ELR (cell line): ENCODE data around the gene SDHA.
"Not testable (repeated sequence)": the region's sequence is repeated elsewhere in the genome, so short reads cannot be mapped to it uniquely, and the experiment has no call there.

Experiments used
- DNase-seq: peaks from one replicate; pipeline ENCODE4 v3.0.0-alpha.2; 2015; ENCODE audit warnings: low read depth

The SDHA gene

DNA sequence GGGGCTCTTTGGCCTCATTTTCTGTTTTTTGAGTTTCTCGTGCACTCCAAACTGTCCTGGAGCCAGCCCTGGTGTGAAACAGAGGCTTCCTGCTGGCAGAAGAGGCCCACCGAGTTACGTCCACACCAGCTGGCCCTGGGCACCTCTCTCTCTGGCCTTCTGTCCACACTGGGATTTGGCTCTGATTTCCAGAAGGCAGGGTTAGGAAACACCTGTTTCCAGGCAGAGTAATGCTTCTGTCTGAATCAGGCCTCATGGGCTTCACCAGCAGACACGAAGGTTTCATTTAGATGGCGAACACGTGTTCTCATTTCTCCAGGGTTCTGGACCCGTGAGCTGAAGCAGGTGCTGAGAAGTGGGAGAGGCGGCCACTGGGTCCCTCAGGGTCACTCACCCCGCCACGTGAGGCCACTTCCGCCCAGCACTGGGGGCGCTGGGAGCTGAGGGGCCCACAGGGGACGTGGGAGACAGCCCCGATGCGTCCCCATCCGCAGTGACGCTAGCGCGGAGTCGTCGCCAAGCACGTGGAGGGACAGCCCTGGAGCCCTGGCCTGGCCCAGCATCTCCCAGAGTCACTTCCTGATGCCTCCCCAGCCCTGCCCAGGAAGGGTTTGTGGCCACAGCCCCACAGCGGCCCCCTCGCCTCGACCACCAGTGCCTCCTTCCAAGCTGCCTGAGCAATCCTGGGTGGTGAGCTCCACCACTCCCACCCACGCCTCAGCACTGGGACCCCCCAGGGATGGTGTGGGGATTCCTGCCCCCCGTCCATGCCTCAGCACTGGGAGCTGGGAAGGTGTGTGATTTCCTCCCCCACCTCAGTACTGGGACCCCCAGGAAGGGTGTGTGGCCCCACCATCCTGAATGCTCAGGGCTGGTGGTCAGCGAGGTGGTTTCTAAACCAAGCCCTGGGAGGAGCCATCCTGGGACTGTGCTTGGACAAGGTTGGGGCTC, 31.8 kb upstream of the SDHA start:
- no peak for DNase-seq

DNA sequence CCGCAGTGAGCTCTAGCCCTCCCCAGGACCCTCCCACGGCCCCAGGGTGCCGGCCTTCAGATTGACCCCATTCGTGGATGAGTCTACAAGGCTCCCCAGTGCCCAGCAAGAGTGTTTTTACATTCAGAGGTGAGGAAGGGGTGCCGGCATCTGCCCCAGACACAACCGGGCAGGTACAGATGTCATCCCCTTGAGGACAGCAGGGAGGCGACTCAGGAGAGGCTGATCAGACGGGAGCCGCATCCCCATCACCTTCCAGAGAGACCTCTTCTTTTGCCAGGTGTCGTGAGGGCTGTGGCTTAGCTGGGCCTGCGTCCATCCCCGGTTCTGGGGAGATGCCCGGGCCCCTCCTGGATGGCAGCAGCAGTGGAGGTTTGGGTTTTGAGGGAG, 31.1 kb upstream of the SDHA start:
- DNase-seq, result no peak

- peak; percentile 33 for DNase-seq
Observed at GRCh38 chr5:187617-188451, 30.3 kb upstream of the SDHA start.

DNA sequence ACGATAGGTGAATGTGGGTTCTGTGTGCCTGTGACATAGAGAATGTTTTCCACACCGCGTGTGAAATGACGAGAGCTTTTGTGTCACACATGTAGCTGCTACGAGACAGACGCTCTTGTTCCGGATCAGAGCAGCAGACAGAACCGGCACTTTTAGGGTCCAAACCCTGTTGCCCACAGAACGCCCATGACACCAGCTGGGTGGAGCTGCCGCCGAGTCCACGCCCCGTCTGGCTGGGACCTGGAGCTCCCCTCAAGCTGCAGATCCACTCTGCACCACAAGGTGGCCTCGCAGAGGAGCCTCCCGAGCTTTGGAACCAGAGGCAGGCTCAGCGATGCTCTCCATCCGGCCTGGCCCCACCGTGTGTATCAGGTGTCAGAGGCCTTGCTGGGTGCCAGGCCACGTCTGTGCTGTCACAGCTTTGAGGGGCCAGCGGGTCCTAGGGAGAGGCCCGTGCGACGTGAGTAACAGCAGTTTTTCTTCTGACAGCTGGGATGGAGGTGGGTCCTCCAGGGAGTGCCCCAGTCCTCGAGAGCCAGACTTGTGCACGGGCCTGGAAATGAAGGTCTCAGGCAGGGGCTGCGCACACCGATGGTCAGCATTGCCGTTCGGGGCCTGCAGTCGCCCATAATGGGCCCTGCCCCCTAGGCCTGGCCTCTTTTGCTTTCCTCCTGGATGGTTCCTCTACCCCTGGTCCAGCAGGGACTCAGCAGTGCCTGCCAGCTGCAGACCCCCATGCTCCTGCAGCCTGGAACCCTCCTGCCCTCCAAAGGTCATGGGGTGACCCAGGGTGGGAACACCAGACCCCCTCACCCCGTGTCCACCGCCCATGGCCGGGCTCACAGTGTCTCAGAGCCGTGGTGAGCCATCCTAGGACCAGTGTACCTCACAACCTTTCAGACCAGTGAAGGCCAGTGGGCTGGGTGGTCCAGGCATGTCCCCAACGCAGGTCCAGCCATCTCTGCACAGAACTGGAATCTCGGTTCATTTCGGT, 29.3 kb upstream of the SDHA start:
- peak; percentile 88 for DNase-seq

DNA sequence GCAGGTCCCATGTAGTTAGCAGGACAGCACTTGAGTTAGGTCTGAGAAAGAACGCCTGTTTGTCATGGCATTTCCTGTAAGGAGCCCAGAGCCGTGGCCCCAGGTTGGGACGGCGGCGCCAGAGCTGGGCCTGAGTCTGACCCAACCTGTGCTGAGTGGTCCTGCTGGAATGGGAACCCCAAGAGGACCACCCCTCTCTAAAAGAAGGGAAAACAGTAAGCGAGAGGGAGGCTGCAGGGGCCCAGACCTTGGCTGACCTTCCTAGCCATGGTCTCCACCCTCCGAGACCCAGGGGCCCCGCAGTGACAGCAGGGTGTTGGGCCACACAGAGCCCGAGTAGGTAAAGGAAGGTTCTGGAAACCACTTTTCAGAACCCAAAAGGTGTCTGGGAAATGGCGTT, 28.6 kb upstream of the SDHA start:
- DNase-seq, result no peak

GRCh38 chr5:189976-190365, 28.1 kb upstream of the SDHA start:
- no peak for DNase-seq

GRCh38 chr5:190366-191035, 27.6 kb upstream of the SDHA start:
- no peak for DNase-seq

DNA sequence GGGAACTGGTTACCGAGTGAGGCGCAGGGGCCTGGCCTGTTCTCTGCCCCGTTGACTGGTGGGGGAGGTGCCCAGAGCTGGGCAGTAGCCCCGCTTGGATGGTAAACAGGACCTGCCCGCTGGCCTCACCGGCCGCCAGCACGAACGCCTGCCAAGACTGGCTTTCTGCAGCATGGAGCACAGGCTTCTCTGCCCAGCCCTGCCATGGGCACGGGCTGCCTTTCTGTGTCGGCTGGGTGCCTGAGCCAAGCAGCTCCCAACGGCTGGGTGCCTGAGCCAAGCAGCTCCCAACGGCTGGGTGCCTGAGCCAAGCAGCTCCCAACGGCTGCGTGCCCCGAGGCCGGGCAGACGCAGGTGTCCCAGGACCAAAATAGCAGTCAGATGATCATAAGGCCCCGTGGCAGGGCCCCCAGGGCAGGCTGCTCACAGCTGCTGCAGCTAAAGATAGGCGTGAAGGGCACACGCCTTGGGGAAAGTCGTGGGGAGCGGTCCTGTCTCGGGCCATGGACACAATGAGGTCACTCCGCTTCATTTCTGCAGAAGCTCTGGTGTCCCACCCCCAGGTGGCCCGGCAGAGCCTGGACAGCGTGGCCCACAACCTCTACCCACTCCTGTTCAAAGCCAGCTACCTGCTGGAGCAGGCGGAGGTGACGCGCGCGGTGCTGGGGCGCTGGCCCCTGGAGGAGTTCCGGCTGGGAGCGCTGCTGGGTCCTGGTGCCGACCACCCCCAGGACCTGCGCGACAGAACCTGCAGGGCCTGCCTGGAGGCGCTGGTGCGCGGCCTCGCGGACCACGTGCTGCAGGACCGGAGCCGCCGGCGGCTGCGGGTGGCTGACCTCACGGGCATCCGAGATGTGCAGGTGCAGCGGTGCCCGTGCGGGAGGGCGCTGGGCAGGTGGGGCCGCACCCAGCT, 26.8 kb upstream of the SDHA start, which contains the start of gene LRRC14B:
LRRC14B (plus strand) TSS at position 460 of the 913 bp plus-strand sequence; CDS start at position 504, 44 bp downstream.
- DNase-seq, result no peak

DNA sequence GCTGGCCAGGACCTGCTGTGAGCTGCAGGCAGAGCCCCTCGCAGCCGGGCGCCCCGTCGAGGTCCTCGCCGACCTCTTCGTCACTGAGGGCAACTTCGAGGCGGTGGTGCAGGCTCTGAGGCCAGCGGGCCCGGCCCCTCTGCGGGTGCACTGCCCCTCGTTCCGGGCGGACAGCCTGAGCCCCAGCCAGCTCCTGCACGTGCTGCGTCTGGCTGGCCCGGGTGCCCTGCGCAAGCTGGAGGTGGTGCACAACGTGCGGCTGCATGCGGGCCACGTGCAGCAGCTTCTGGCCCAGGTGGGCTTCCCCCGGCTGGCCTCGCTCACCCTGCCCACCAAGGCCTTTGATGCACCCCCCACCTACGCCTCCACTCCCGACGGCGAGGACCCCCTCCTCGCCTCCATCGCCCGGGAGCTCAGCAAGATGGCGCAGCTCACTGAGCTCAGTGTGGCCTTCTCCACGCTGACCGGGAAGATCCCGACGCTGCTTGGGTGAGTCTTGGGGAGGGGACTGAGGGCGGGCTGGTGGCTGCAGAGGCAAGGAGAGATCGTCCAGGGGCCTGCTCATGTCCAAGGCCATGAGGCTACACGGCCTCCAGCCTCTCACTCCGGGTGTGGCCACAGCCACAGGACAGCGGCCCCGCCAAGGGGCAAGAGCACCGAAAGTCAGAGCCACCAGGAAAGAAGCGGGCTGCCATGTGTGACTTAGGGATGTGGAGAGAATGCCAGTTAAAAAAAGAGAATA, 26.0 kb upstream of the SDHA start:
- DNase-seq, result no peak

GRCh38 chr5:192691-192969, 25.5 kb upstream of the SDHA start:
- no peak for DNase-seq

DNA sequence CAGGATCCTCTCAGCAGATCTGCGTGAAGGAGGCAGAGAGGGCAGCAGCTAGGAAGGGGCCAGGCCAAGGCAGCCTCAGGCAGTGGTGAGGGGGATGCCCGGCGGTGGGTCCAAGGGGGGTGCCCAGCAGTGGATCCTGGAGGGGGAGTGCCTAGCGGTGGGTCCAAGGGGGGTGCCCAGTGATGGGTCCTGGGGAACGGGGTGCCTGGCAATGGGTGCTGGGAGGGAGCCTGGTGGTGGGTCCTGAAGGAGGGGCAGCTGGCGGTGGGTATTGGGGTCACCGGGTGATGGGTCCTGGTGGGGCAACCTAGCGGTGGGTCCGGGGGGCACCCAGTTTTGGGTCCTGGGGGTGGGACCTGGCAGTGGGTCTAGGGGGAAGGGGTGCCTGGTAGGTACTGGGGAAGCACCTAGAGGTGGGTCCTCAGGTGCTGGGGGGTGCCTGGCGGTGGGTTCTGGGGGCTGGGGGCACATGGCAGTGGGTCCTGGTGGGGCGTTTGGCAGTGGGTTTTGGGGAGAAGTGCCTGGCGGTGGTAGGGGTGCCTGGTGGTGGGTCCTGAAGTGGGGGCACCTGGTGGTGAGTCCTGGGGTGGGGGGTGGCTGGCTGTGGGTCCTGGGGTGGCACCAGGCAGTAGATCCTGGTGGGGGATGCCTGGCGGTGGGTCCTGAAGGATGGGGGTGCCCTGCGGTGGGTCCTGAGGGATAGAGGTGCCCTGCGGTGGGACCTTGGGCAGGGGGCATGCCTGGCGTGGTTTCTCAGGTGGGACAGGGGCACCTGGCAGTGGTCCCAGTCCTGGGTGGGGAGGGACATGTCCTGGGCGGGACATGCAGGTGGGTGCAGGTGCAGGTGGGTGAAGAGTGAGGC, 24.9 kb upstream of the SDHA start:
- no peak for DNase-seq

- DNase-seq, result no peak
Observed at GRCh38 chr5:194102-194501, 24.0 kb upstream of the SDHA start.

GRCh38 chr5:194603-195209, 23.4 kb upstream of the SDHA start:
- no peak for DNase-seq

GRCh38 chr5:195401-196160, 22.5 kb upstream of the SDHA start:
- DNase-seq, result no peak

DNA sequence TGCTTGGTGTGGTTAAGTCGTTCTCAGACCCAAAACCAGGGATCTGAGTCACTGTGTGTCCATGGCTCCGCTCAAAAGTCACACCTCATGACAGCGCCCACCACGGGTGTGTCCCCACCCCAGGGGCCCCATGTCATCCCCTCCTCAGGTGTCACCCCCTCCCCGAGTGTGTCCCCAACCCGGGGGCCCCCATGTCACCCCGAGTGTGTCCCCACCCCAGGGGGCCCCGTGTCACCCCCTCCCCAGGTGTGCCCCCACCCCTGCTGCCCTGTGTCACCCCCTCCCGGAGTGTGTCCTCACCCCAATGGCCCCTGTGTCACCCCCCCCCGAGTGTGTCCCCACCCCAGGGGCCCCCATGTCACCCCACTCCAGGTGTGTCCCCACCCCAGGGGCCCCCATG, 21.8 kb upstream of the SDHA start:
- no peak for DNase-seq

- not testable (repeated sequence) for DNase-seq
Observed at GRCh38 chr5:197031-197430, 21.1 kb upstream of the SDHA start.

- DNase-seq, result no peak
Observed at GRCh38 chr5:197892-198489, 20.1 kb upstream of the SDHA start.
